Activated T-helper 1 cell treated with anti-CD3 and anti-CD28 coated beads, Interleukin-2, amount 50 U/mL, for 16 hours (primary cell): Measurements from ENCODE around the gene HEPN1.

Experiments used
- DNase-seq, 2 donors: peaks; one replicate each; pipeline ENCODE4 v3.0.0-alpha.2; 2020; ENCODE audit warnings: low read depth in 1 of 2, low spot score in 1 of 2

Gene HEPN1

DNA sequence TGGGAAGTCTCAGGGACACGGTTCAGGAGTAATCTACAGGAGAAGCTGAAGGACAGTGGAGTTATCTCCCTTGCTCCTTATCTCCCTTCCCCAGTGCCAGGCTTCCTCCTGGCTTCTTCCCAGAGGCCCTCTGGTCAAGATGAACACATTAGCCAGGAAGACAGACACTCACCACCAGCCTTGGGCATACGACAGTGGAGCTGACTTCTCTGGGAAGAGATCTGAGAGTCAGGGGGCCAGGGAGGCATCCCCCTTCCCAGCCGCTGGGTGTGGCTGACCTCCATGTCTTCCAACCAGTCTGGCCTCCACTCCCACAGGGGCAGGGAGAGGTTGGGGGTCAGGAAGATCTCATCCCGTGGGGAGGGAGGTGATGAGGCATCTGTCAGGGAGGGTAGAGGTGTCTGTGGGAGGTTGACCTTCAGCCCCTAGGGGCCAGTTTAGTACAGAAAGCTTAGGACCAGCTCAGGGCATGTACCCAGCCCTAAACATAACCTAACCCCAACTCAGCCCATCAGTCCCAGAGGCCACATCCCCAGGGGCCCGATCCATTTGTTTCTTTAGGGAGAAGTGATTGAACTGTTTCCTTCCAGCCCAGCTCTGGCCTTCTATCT lies 34.1 kb upstream of the HEPN1 start:
- DNase-seq: no peak

DNA sequence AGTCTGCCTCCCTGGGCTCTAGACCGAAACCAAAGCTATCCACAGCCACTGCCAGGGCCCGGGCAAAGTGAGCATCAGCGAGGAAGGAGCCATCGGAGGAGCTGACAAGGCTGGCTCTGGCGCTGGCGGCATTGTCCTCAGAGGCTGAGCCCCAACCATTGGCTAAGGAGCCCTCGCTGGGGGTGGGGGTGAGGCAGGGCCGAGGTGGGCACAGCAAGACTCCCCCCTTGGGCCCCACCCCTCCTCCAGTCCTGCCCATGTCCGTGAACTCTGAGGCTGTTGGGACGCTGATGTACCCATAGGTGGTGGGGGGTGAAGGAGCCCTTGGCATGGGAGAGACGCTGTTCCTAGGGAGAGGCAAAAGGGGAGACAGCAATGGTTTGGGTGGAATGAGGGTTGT lies 32.6 kb upstream of the HEPN1 start:
- no peak for DNase-seq

DNA sequence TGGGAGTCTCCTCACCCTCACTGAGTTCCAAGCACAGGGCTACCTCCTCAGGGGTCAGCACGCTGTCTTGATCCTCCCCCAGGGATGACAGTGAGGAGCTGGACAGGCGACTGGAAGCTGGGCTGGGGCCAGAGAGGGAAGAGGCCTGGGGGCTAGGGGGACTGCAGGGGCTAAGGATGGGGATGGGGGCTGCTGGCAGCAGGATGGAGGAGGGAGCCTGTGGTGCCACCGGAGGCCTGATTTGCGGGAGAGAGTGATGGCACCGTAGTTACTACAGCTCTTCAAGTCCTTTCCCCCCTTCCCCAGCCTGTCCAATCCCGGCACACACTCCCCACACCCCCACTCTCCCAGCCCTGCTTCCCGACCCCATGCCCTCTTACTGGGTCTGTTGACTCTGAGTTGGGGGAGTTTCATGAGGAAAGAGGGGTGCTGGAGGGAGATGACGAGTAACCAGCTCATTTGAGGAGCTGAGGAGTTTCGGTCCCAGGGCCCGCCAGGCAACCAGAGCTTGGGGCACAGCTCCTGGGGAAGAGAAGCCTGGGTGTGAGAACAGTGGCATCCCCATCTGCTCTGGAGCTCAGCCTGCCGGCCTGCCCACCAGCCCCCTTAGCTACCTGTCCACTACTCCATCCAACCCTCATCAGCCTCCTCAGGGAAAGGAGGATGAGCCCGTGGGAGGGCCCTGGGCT lies 31.9 kb upstream of the HEPN1 start:
- no peak for DNase-seq

DNA sequence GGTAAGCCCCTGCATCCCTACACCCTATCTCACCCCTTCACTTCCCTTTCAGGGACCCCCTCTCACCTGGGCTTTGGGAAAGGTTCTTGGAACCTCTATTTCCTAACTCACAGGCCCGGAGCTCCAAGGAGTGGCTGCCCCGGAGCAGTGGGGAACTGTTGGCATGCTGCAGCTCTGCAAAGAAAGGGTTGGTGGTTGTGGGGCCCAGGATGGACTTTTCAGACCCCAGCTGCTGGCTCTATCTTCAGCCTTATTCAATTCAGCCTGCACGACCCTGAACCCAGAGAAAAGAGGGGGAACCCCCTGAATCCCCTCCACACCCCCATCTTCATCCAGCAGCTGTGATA lies 31.4 kb upstream of the HEPN1 start:
- DNase-seq: no peak

DNA sequence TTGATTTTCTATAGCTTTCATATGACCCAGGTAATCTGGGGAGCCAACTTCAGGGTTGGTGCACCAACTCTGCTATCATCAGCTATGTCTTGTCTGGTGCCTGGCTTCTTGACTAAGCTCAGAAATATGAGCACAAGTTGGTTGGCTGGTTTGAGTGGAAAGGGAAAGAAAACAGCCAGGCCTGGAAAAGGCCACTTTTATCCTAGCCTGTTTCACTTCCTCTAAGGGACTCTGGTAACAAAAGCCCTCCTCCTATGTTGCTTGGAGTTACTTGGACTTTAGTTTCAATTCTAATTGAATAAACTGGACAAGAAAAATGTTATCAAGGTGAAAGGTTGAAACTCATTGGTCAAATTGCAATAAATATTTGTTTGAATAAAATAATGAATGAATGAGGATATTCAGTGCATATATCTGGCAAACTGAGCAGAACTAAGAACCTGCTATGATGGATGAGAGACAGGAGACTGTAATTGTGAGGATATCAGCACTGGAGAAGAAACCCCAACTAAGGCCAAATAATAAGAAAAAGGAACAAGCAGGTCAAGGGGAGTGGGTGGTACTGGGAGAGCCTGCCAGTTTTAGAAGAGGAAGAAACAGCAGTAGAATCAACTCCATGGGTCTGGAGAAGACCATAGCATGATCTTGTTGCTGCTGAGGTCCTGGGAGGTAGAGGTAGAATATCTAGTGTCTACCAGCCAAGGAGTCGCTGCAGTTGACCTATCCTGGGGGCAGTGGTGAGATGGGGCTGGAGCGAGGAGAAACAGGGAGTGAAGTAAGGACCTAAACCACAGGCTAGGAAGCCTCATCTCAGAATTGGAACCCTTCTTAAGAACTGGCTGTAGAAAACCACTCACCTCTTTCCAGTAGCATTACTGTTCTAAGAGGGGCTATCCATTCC lies 29.6 kb upstream of the HEPN1 start:
- no peak for DNase-seq

DNA sequence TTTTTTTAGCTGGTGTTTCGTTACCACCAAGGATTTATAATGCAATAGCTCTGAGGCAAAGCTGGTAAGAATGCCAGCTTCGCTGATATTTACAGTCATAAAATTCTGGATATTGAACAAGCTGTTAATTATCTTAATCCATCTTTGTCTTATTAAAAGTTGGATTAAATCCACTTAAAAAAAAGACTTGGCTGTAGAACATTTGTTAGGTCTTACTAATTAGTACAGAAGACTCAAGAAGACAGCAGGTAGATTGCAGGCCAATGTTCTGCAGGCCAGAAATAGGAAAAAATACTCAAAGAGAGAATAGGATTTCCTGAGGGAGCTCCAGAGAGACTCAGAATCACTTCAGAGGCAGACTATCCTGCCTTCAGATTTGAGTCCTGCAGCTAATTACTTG lies 28.9 kb upstream of the HEPN1 start:
- no peak for DNase-seq

DNA sequence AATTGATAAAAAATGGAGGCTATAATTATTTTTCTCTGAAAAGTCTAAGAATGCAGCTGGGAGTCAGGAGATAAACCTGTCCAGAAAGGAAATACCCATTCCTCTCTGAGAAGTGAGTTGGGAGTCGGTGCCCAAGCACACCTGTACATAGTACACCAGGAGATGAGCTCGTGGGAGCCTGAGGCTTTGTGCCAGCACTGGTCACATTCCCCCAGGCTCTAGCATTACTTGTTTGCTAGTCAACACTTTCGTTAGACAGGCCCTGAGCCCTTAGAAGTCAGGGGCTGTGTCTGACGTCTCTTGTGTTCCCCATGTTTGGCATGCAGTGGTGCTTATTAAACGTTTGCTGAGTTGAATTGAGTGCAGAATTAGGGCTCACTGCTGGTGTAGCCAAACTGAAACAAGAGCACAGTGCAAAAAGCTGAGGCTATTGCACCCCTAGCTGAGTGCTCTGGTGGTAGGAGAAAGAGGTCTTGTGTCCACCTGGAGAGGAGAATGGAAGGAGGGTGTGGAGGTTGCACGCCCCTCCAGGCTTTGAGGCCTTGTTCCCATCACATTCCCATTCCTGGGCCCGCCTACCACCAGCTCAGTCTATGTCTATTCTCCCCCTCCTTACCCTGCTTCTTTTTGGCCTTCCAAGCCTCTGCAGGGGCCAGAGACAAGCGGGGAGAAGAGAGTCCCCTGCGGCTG lies 28.2 kb upstream of the HEPN1 start:
- no peak for DNase-seq

DNA sequence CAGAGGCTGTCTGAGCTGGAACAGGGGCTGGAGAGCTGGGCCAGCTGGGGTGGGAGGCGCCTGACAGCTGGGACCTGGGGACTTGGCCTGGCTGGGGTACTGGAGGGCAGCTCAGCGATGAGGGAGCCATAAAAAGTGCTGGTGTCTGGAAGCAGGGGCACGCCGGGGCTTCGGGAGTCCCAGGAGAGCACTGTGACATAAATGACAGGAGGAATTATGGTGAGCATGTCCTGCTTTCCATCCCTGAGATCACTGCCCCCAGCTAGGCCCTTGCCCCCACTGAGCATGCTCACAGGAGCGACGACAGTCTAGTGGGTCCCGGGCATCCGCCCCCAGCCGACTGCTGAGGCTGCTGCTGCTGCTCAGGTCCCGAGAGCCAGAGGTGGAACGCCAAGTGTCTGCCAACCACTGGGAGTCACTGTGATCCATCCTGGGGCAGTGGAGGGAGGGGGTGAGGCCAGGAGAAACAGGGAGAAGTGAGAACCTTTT lies 27.6 kb upstream of the HEPN1 start:
- no peak for DNase-seq

DNA sequence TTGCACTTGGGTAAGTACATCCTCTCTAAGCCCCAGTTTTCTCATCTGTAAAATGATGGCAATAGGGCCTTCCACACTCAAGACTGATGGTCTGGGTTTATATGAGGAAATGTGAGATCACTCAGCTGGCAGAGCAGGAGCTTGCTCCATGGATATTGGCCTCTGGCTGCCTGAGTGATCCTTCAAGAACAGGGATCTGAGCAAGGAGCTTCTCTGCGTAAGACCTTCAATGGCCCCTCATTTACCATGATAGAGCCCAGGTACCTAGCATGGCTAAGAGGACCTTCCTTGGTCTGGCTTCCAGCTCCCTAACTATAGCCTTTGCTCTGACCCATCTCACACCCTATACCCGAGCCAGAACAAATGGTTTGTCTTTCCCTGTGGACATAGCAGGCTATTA lies 26.9 kb upstream of the HEPN1 start:
- no peak for DNase-seq

DNA sequence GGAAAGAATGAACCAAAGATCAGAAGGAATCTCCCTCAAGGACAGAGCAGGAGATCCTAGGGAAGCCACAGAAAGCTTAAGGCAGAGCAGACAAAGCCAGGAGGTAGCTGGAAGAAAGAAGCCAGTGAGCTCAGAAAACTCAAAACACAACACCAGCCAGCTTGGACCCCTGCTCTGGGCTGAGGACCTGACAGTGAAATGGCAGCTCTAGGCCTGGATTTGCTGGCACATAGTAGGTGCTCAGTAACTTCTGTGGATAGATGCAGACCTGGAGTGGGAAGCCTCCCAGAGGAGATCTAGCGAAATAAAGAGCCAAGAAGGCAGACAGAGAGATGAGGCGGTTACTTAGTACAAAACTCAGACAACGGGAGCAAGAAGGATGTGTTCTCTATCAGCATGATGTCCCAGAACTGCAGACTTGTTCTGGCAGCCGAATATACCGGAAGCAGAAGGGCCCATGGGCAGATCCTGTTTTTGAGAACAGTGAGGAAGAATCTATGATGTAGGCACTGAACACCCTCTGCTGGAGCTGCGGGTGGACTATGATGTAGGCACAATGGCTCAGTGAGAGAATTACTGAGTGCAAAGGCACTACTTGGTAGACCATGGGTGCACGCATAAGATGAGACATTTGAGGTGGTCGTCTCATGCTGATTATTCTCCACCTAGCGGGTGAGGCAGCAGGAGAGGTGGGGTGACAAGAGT lies 26.1 kb upstream of the HEPN1 start:
- no peak for DNase-seq

DNA sequence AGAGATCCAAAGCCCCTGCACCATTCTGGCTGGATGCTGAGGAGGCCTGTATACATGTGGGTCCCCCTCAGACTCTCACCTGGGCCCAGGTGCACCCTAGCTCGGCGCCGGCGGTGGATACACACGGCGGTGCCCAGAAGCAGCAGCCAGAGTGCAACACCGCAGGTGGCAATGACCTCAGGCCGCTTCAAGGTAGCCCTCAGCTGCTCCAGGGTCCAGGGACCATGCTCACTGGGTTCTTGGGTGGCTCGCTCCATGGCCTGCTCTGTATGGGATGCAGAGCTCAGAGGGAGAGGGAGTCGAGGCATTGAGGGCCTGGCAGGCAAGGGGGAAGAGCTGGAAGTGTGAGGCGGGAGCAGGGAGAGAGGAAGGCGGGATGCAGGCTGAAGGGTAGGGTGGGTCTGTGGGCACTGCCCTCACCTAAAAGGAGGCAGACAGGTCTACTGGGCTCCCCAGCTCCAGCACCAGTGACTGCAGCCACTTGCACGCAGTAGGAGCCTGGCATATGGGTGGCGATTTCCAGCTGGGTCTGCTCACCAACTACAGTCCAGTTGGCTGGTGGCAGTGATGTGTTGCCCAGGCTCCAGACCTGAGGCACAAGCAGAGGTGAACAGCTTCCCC lies 25.2 kb upstream of the HEPN1 start:
- no peak for DNase-seq

DNA sequence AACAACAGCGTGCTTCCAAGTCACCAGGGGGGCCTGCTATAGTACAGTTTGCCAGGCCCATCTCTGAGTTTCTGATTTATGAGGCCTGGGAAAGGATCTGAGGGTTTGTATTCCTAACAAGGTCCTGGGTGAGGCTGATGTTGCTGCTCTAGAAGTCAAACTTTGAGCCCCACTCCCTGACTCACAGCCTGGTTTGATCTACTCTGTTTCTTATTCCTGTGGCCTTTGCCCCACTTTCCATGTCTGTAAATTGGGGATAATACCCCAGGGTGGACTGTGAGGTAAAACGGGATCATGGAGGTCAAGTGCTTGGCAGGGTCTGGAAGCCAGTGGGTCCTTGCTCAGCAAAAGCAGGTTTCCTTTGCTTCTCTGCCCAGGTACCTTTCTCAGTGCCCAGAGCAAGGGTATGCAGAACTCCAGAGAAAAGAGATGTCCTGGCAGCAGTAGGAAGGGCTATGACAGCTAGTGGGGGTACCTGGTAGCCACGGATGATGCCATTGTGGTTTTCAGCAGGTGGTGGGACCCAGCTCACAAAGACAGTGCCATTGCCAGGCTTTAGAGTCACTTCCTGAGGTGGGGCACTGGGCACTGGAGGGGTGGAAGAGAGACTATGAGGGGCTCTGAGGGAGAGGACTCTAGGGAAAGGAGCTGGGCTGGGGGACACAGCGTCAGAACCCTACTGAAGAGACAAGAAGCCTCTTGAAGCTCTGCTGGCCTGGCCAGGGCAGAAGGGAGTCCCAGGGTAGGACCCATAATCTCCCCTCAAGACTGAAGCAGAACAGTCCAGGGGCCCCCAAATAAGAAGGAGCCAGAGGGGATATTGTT lies 24.2 kb upstream of the HEPN1 start:
- no peak for DNase-seq

DNA sequence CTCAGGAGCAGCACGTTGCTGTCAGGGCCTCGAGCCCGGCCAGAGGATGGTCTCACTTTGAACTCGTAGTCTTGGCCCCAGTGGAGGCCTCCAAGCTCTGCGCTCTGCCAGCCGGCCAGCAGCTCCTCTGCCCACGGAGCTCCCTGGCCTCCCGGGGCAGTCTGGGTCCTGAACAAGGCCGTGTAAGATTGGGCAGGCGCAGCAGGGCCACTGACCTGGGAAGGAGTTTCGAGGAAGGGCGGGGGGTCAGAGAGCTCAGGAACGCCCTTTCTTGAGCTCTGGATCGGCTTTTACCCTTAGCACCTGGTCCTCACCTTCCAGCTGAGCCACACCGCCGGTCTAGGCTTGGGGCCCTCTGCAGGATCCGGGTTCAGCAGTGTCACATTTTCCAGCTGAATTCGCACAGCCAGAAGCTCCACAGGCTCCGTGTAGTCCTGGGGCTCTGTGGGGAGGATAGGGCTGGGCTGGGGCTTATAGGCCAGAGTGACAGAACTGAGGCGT lies 23.5 kb upstream of the HEPN1 start:
- DNase-seq: no peak

DNA sequence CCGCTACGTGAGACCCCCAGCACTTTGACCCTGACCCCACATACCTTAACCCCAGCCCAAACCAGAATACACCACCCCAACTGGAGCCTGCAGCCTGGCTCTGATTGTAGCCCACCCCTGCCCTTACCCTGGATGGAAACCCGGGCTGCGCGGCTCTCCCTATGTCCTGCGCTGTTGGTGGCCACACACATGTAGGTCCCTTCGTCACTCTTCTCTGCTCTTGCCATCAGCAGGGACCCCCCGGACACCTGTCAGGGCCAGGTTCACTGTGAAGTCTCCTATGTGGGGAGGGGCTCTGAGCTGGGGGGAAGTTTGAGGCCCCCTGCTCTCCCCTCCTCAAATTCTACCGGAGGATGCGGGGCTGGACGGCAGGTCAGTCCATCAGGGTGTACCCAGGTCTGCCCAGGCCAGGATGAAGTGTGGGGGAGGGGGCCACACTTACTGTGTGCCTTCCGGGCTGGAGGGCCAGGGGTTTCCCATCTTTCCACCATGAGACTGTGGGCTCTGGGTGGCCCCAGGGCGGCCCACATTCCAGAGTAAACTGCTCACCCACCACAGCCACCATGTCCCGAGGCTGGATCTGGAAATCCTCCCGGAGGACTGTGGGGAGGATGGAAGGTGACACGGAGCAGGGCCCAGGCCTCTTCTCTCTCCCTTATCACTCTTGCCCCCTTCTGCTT lies 22.8 kb upstream of the HEPN1 start:
- DNase-seq: no peak

DNA sequence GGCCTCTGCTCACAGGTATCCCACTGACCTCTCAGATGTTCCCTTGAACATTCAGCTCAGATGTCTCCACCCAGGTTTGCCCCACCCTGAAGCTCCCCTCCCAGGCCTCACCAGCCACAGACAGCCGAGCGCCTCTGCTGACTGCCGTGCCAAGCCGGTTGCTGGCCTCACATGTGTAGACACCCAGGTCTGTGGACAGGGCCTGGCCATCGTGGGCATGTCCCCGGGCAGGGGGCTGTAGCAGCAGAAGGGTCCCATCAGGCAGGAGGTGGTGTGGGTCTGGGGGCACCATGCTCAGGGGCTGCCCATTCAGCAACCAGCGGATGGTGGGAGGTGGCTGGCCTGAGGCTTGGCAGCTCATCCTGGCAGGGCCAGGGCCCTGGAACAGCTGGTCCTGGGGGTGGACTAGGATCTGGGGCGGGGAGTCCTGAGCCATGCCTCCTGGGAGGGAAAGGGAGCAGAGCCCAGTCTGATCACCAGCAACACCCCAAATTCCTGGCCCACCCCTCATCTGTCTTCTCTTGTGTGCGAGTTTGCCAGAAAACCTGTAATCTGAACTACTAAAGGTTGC lies 22.1 kb upstream of the HEPN1 start:
- DNase-seq: no peak

DNA sequence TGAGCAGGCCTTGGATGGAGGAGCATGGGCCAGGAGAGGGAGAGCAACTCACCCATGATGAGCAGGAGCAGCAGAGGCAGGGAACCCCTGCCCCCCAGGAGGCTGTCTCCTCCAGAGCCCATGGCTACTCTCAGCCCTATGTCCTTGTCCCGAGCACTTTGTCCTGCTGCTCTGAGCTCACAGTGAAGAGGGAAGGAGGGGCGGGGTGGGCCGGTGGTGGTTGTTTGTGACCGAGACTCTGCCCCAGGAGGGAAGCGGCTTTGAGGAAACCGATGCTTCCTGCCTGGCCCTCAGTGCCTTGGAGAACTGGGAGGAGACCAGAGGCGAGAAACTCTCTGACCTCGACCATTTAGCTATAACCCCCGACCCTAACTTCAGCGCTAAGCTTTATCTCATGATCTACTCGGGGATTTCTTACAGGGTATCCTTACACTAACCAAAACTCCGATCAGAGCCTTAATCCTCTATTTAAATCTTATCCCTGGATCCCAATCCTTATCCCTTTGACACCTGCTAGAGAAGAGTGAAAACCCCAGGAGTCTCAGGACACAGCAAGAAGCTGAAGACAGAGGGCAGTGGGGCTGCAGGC lies 21.3 kb upstream of the HEPN1 start, which contains the start of gene ROBO4:
Gene ROBO4, minus strand, starts transcription at position 192 of the 589 bp plus-strand sequence. Its CDS starts 70 bp downstream, at position 122.
- no peak for DNase-seq

DNA sequence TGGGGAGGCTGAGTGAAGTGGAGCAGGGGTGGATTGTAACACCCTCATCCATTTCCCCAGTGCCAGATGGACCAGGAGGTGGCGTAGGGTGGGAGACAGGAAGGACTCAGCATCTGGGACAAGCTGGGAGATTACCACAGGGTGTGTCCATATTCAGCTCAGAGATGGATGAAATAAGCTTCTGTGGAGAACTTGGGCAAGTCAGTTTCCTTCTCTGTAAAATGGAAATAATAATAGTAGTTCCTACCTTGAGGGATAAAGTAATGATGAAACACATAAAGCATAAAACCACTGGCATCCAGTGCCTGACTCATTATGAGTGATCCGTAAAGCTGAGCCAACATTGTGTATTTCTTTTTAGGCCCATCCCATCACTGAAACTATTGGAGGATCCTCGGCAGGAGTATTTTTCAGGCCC lies 20.8 kb upstream of the HEPN1 start:
- no peak for DNase-seq

DNA sequence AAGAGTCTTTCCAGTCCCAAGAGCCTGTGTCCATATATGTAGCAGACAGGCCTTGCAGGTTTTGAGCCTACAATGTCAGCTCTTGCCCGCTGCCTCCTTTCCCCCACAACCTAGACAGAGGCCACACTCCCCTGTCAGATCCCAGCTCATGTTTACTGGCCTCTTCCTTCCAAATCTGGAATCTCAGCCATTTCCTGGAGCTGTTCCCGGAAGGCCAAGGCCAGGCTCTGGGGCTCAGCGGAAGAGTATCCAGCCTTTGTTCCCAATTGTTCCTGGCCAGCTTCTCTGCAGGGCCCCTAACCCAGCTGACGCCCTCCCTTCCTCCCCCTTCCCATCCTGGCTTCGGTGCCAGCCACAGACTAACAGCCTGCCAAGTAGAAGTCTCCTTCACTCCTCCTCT lies 20.3 kb upstream of the HEPN1 start:
- DNase-seq: no peak
